H54 (cell line): ENCODE results near the gene NPM1.
"Not testable (repeated sequence)": the region's sequence is repeated elsewhere in the genome, so short reads cannot be mapped to it uniquely, and the experiment has no call there.

Source experiments
- DNase-seq: peaks from one replicate; pipeline ENCODE4 v3.0.0; 2011; ENCODE audit warnings: low spot score, mixed read lengths; ENCODE audit not compliant: insufficient read length
- FAIRE-seq: peaks from 3 replicates; lab custom pipeline; 2011; peaks lifted over from hg19 to GRCh38; lab: Jason Lieb, UNC
- POLR2A ChIP-seq: IDR thresholded peaks from 2 replicates; pipeline ENCODE4 v1.6.1; 2011; ENCODE audit warnings: low read depth, mild to moderate bottlenecking, low read length

Gene NPM1

GRCh38 chr5:171391996-171392577, 4.4 kb downstream of the NPM1 start:
- TF ChIP-seq POLR2A: no peak
- DNase-seq (no peak), FAIRE-seq (no peak)

DNA sequence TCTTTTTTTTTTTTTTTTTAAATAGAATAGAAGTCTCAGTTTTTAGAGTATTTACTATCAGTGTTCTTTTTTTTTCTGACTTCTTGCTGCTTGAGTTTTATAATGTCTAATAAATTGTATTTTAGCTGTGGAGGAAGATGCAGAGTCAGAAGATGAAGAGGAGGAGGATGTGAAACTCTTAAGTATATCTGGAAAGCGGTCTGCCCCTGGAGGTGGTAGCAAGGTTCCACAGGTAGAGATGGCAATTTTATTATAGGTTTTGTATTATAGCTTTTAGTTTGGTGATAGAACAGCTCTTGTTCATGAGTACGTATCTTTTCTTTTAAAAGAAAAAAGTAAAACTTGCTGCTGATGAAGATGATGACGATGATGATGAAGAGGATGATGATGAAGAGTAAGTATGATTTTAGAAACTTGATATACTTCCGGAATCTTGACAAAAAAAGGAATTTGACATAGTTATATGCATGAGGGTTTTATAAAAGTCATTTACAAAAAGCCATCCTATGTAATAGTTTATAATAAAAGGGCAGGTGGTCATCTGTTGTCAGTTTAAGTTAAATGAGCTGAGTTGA, 5.0 kb downstream of the NPM1 start:
- FAIRE-seq (no peak), DNase-seq (no peak)
- TF ChIP-seq POLR2A: no peak

DNA sequence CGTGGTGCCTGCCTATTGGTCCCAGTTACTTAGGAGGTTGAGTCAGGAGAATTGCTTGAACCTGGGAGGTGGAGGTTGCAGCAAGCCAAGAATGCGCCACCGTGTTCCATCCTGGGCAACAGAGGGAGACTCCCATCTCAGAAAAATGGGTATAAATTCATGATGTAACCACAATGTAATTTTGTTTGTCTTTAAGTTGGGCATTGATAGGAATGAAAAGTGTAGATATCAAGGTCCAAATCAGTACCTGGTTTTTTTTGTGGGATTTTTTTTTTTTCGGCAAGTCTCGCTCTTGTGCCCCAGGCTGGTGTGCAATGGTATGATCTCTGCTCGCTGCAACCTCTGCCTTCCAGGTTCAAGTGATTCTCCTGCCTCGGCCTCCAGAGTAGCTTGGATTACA, 7.4 kb downstream of the NPM1 start:
- FAIRE-seq: no peak
- DNase-seq: no peak
- TF ChIP-seq POLR2A: no peak

- not testable (repeated sequence) for DNase-seq, FAIRE-seq
Observed at GRCh38 chr5:171396583-171396982, 8.9 kb downstream of the NPM1 start.

DNA sequence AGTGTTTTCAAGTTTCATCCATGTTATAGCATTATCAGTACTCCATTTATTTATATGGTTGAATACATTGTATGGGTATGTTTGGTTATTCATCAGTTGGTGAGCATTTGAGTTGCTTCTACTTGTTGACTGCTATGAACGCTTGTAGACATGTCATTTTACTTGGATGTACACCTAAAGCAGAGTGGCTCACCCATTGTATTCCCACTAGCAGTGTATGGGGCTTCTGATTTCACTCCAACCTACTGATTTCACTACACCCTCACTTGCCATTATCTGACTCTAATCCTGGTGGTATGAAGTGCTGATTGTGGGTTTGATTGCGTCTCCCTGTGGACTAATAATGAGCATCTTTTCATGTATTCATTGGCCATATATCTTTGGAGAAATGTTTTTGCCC, 9.5 kb downstream of the NPM1 start:
- DNase-seq: no peak
- no peak for FAIRE-seq
- no peak for TF ChIP-seq POLR2A

DNA sequence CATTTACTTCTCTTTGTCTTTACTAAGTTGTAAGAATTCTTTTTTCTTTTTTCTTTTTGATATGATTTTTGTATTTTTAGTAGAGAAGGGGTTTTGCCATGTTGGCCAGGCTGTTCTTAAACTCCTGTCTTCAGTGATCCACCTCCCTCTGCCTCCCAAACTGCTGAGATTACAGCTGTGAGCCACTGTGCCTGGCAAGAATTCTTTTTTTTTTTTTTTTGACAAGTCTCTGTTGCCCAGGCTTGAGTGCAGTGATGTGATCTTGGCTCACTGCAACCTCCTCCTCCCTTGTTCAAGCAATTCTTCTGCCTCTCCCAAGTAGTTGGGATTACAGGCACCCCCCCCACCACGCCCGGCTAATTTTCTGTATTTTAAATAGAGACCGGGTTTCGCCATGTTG, 9.9 kb downstream of the NPM1 start:
- DNase-seq (no peak), FAIRE-seq (no peak)
- TF ChIP-seq POLR2A: no peak

DNA sequence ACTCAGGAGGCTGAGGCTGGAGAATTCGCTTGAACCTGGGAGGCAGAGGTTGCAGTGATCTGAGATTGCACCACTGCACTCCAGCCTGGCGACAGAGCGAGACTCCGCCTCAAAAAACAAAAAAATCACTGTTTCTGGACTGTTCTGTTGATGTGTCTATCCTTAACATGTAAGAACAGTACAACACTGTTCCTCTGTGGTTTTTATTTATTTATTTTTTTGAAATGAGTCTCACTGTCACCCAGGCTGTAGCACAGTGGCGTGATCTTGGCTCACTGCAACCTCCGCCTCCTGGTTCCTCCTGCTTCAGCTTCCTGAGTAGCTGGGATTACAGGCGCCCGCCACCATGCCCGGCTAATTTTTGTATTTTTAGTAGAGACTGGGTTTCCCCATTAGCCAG, 11.0 kb downstream of the NPM1 start:
- DNase-seq, FAIRE-seq: not testable (repeated sequence)

DNA sequence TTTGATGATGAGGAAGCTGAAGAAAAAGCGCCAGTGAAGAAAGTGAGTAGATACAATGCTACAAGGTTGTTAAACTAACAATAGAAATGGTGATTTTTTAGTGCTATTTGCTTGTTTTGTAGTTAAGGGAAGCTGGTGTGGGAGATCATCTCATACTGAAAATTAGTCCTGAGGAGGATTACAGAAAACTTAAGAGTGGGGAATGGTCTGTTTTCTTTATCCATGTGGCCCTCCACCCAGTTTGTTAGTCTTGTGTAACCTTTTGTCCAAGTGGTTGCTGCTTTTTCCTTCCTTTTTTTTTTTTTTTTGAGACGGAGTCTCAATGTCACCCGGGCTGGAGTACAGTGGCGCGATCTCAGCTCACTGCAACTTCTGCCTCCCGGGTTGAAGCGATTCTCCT, 12.5 kb downstream of the NPM1 start:
- DNase-seq: no peak
- no peak for TF ChIP-seq POLR2A
- no peak for FAIRE-seq

DNA sequence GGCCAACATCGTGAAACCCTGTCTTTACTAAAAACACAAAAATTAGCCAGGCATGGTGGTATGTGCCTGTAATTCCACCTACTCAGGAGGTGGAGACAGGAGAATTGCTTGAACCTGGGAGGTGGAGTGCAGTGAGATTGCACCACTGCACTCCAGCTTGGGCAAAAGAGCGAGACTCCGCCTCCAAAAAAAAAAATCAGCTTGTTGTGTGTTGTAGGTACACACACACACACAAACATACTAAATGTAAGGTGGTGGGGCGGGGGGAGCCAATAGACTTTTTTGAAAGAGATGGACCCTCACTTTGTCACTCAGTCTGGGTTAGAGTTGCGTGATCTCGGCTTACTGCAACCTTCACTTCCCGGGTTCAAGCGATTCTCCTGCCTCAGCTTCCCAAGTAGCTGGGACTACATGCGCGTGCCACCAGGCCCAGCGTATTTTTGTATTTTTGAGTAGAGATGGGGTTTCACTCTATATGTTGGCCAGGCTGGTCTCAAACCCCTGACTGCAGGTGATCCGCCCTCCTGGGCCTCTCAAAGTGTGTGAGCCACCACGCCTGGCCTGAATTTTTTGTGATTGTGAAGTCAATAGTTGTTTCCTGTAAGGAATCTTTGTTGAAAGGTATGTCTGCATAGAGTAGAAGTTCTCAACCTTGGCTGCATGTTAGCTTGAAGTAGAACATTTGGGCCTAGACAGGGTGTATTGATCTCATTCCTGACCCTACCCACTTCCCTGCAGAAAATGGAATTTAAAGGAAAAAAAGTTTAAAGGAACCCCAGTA, 13.7 kb downstream of the NPM1 start:
- no peak for TF ChIP-seq POLR2A
- DNase-seq (no peak), FAIRE-seq (no peak)

GRCh38 chr5:171402751-171403150, 15.1 kb downstream of the NPM1 start:
- not testable (repeated sequence) for DNase-seq, FAIRE-seq

DNA sequence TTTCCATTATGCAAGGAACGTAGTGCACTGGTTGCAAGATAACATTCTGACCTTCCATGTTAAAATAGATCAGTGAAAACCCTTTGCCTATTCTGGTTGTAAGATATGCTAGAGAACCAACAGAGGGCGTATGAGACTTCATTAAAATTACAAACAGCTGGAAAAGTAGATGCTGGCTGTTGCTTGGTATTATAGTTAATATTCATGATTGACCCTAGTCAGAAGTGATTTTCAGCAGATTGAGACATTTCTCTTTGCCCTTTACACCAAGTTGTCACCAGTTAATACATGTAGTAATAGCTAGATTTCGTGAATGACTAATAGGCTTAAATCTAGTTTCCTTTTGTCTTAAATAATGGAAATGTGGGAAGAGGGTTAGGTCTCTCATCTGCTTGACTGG, 18.0 kb downstream of the NPM1 start:
- FAIRE-seq: no peak
- DNase-seq: no peak

DNA sequence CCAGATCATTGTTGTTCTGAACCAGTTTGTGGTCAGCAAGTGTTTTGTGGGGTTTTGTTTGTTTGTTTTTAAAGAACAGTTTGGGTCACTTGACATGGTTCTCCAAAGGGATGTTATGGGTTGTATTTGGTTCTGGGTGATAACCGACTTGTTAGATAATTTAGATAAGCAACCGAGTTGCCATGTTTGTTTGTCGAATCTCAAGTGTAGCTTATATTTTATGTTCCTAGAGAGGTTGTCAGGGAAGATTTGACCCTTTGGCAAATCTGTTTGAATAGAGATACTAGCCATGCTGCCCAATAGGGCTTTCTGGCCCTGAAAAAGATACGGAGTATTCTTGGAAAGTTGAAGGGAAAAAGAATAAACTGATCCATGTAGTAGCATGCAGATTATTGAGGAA, 19.6 kb downstream of the NPM1 start:
- FAIRE-seq: no peak
- no peak for TF ChIP-seq POLR2A
- no peak for DNase-seq

More for the DNA sequence above, 18.0 kb downstream of the NPM1 start:
- no peak for TF ChIP-seq POLR2A

- TF ChIP-seq POLR2A: no peak
Observed at GRCh38 chr5:171409164-171410136, 21.8 kb downstream of the NPM1 start.

GRCh38 chr5:171410181-171410580, 22.5 kb downstream of the NPM1 start:
- no peak for DNase-seq

More at GRCh38 chr5:171409164-171410136, 21.8 kb downstream of the NPM1 start:
- DNase-seq: no peak
- FAIRE-seq: no peak

More at GRCh38 chr5:171410181-171410580, 22.5 kb downstream of the NPM1 start:
- TF ChIP-seq POLR2A: no peak
- FAIRE-seq: no peak
